Lung (tissue), 12 donors: Measurements from ENCODE around the gene ADGRE3. TPM values are rescaled to one million over a fixed set of nuclear protein-coding genes. Genes with fewer than 3 reads are reported as not detected.

Experiments
- ATAC-seq: fragments of 200-7000 bp; cut with Tn5 transposase; one replicate; pipeline ENCODE4 v1.9.1; 2020; ENCODE audit warnings: moderate number of reproducible peaks; ENCODE audit not compliant: insufficient read depth, low FRiP score
- DNase-seq, 3 donors: peaks; one replicate each; pipeline ENCODE4 v3.0.0-alpha.2; 2013 to 2017
- H3K27ac ChIP-seq, 2 donors: one replicate each; pipeline ENCODE4 v1.5.1; 2013; ENCODE audit warnings: mild to moderate bottlenecking in 2 of 2, moderate library complexity in 2 of 2, control low read depth in 1 of 2, inconsistent platforms in 1 of 2, low read depth in 1 of 2, low read length in 1 of 2
- H3K27me3 ChIP-seq, 3 donors: one replicate each; pipeline ENCODE4 v1.5.1; 2013; ENCODE audit warnings: low read length in 2 of 3; ENCODE audit not compliant: control insufficient read depth in 3 of 3, insufficient read depth in 3 of 3
- H3K36me3 ChIP-seq, 4 donors: one replicate each; pipeline ENCODE4 v1.5.1; 2013; ENCODE audit warnings: low read length in 4 of 4, mild to moderate bottlenecking in 1 of 4, moderate library complexity in 1 of 4; ENCODE audit not compliant: control insufficient read depth in 4 of 4, insufficient read depth in 4 of 4
- H3K4me1 ChIP-seq, 5 donors: one replicate each; pipeline ENCODE4 v1.5.1; 2013; ENCODE audit warnings: low read length in 5 of 5, mild to moderate bottlenecking in 2 of 5, moderate library complexity in 1 of 5; ENCODE audit not compliant: control insufficient read depth in 5 of 5, insufficient read depth in 5 of 5
- H3K4me3 ChIP-seq: one replicate; pipeline ENCODE4 v1.5.1; 2013; ENCODE audit warnings: mild to moderate bottlenecking, control low read depth, moderate library complexity
- H3K9ac ChIP-seq, 2 donors: one replicate each; pipeline ENCODE4 v1.5.1; 2013; ENCODE audit warnings: low read length in 2 of 2, control low read depth in 1 of 2; ENCODE audit not compliant: insufficient read depth in 1 of 2
- H3K9me3 ChIP-seq, 4 donors: one replicate each; pipeline ENCODE4 v1.5.1; 2013; ENCODE audit warnings: low read length in 3 of 4, mild to moderate bottlenecking in 1 of 4, moderate library complexity in 1 of 4; ENCODE audit not compliant: control insufficient read depth in 4 of 4, insufficient read depth in 3 of 4
- CTCF ChIP-seq: IDR thresholded peaks from 2 replicates; pipeline ENCODE4 v1.5.1; 2012; ENCODE audit warnings: mild to moderate bottlenecking; ENCODE audit errors: control extremely low read depth, extremely low read depth
- WGBS, 2 donors: extraction: QIAGEN DNeasy Blood & Tissue Kit; methylation state at CpG; one replicate each; pipeline ENCODE4 v1.1.7; 2013; 5-methylcytosine and 5-hydroxymethylcytosine counted together
- polyA plus RNA-seq, 2 donors: library from polyadenylated mRNA; stranded (reverse); fragments of 200-250 nt; gene quantifications; one replicate each; pipeline ENCODE4 v1.2.1, GENCODE V29; 2013
- total RNA-seq, 2 donors: library from RNA; depleted of rRNA in 1 of 2; stranded (reverse); fragments of >200 nt in 1 of 2; gene quantifications; one replicate each; pipeline ENCODE4 v1.2.1, GENCODE V29; 2014 to 2021
- donor health status: control.
- donor health status: control.
- donor health status: Bipolar disorder and iron deficiency.
- donor health status: healthy.
- donor health status: DM: yes; HTN: yes; CAD: no.

The ADGRE3 gene
- total and polyA plus RNA-seq, 4 donors = 1.5 to 2.1 (median 1.7) TPM

DNA sequence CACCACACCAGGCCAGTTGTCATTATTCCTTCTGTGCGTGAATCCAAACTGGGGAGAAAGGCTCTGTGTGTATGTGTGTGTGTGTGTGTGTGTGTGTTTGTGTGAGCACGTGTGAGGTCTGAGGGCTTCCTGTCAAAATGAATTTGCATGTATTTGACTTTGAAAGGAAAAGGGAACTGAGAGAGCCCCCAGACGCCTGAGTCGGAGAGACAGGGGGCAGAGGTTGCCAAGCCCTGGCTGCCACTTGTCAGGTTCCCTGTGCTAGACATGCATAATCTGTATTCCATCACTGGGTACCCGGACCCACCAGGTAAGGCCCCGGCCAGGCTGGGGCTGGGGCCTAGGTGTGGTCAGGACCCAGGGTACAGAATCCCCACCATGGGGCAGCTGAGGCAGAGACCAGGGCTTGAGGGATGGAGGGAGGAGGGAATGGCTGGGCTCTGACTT, 91.7 kb downstream of the ADGRE3 start, which contains the start of gene CLEC17A:
Gene CLEC17A, plus strand, starts transcription at position 191 of the 447 bp plus-strand sequence. Its CDS starts 77 bp downstream, at position 268.
- no peak within 1 kb of the TSS for H3K9ac ChIP-seq
- H3K27me3 ChIP-seq = no peaks in the 10 kb centered on the region
- TF ChIP-seq CTCF = no peak
- peaks cover 0 to 1% (median 0%) of the 10 kb centered on the region in 5 donors for H3K4me1 ChIP-seq
- H3K27ac ChIP-seq = no peak within 1 kb of the TSS
- no peak for DNase-seq
- H3K9me3 ChIP-seq = no peaks in the 10 kb centered on the region
- 31 to 39% methylated on average over 6 of the region's 6 CpGs for WGBS, 2 donors
- ATAC-seq = no peak
- no peaks in the 10 kb centered on the region for H3K36me3 ChIP-seq
- no peak within 1 kb of the TSS for H3K4me3 ChIP-seq

DNA sequence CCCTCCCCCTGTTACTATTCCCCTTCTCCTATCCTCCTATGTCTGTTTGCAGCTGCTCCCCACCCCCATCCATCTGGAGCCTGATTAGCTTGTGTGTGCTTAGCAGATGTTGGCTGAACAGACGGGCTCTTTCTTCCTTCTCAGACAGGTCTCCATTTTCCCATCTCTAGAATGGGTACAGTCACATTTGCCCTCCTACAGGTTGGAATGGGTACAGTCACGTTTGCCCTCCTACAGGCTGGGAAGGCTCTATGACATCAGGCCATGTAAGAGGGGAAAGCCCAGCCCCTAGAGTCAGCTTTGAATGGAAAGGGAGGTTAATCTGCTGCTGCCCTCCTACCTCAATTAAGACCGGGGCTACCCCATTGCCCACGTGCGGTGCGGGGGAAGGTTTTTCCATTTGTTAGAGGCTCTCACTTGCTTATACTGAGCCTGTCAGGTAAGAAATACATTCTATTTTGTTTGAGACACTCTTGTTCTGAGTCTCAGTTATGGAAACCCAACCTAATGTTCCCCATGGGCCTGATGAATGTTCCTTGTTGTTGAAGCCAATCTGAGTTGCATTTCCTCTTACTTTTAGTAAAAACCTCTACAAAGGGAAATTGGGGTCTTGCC, 93.9 kb downstream of the ADGRE3 start:
- H3K4me1 ChIP-seq = peaks cover 0 to 1% (median 0%) of the 10 kb centered on the region in 5 donors
- H3K27me3 ChIP-seq = no peaks in the 10 kb centered on the region
- DNase-seq = no peak
- no peak for ATAC-seq
- H3K9ac ChIP-seq = no peak overlapping the region
- no peak overlapping the region for H3K27ac ChIP-seq
- H3K36me3 ChIP-seq = no peaks in the 10 kb centered on the region
- no peak for TF ChIP-seq CTCF
- no peaks in the 10 kb centered on the region for H3K9me3 ChIP-seq
- H3K4me3 ChIP-seq = no peak overlapping the region
- 67 to 87% methylated on average over 6 of the region's 6 CpGs for WGBS, 2 donors

- no peak for TF ChIP-seq CTCF
Measured at GRCh38 chr19:14577885-14578427, 96.7 kb downstream of the ADGRE3 start.

More at GRCh38 chr19:14577885-14578427, 96.7 kb downstream of the ADGRE3 start:
- no peak overlapping the region for H3K9ac ChIP-seq
- WGBS, 2 donors = 58 to 71% methylated on average over 6 of the region's 6 CpGs
- no peak for DNase-seq
- ATAC-seq = no peak
- H3K36me3 ChIP-seq = no peaks in the 10 kb centered on the region
- no peak overlapping the region for H3K27ac ChIP-seq
- no peaks in the 10 kb centered on the region for H3K9me3 ChIP-seq
- no peaks in the 10 kb centered on the region for H3K27me3 ChIP-seq
- no peaks in the 10 kb centered on the region for H3K4me1 ChIP-seq
- no peak overlapping the region for H3K4me3 ChIP-seq
